ENCODE results near the gene CCDC180. TPM values are rescaled to one million over a fixed set of nuclear protein-coding genes. Genes with fewer than 3 reads are reported as not detected.
"Not testable (repeated sequence)": the region's sequence is repeated elsewhere in the genome, so short reads cannot be mapped to it uniquely, and the experiment has no call there.

CCDC180 gene
- total RNA-seq, 1 donor from 2014 or later: 1.5 TPM

GRCh38 chr9:97311798-97312500 lies 4.5 kb downstream of the CCDC180 start:
- DNase-seq (ENCODE audit: low read depth): no peak

GRCh38 chr9:97312556-97312955 lies 5.1 kb downstream of the CCDC180 start:
- DNase-seq (ENCODE audit: low read depth): no peak

GRCh38 chr9:97313243-97313642 lies 5.8 kb downstream of the CCDC180 start:
- DNase-seq (ENCODE audit: low read depth): no peak

GRCh38 chr9:97313746-97314145 lies 6.3 kb downstream of the CCDC180 start:
- no peak for DNase-seq (ENCODE audit: low read depth)

- DNase-seq (ENCODE audit: low read depth): no peak
Observed at GRCh38 chr9:97314503-97314902, 7.0 kb downstream of the CCDC180 start.

- DNase-seq (ENCODE audit: low read depth): no peak
Observed at GRCh38 chr9:97315550-97315949, 8.1 kb downstream of the CCDC180 start.

- no peak for DNase-seq (ENCODE audit: low read depth)
Observed at GRCh38 chr9:97316904-97317303, 9.4 kb downstream of the CCDC180 start.

GRCh38 chr9:97318433-97318832 lies 11.0 kb downstream of the CCDC180 start:
- DNase-seq (ENCODE audit: low read depth): no peak

GRCh38 chr9:97319395-97319794 lies 11.9 kb downstream of the CCDC180 start:
- DNase-seq (ENCODE audit: low read depth): no peak

- DNase-seq (ENCODE audit: low read depth): no peak
Observed at GRCh38 chr9:97320080-97320642, 12.7 kb downstream of the CCDC180 start.

GRCh38 chr9:97321251-97321650 lies 13.8 kb downstream of the CCDC180 start:
- no peak for DNase-seq (ENCODE audit: low read depth)

GRCh38 chr9:97321691-97322090 lies 14.2 kb downstream of the CCDC180 start:
- DNase-seq (ENCODE audit: low read depth): no peak

- no peak for DNase-seq (ENCODE audit: low read depth)
Observed at GRCh38 chr9:97322105-97322504, 14.6 kb downstream of the CCDC180 start.

- DNase-seq (ENCODE audit: low read depth): no peak
Observed at GRCh38 chr9:97324954-97325353, 17.5 kb downstream of the CCDC180 start.

- DNase-seq (ENCODE audit: low read depth): no peak
Observed at GRCh38 chr9:97327562-97327961, 20.1 kb downstream of the CCDC180 start.

GRCh38 chr9:97332993-97333392 lies 25.5 kb downstream of the CCDC180 start:
- no peak for DNase-seq (ENCODE audit: low read depth)

GRCh38 chr9:97335622-97336021 lies 28.2 kb downstream of the CCDC180 start:
- not testable (repeated sequence) for DNase-seq (ENCODE audit: low read depth)

GRCh38 chr9:97348871-97349270 lies 41.4 kb downstream of the CCDC180 start:
- no peak for DNase-seq (ENCODE audit: low read depth)

GRCh38 chr9:97349400-97349799 lies 41.9 kb downstream of the CCDC180 start:
- DNase-seq (ENCODE audit: low read depth): no peak

- DNase-seq (ENCODE audit: low read depth): no peak
Observed at GRCh38 chr9:97354637-97355036, 47.2 kb downstream of the CCDC180 start.

- no peak for DNase-seq (ENCODE audit: low read depth)
Observed at GRCh38 chr9:97357056-97357455, 49.6 kb downstream of the CCDC180 start.
